HCT116 (cell line): ENCODE data around the gene SLC16A5.

Source experiments
- POLR2A ChIP-seq: IDR thresholded peaks from 2 replicates; pipeline ENCODE4 v1.7.0; 2011; ENCODE audit warnings: borderline replicate concordance; ENCODE audit not compliant: insufficient read depth, insufficient read length; ENCODE audit errors: extremely low read depth
- TF ChIP-seq, protein P1 (sequence below), 3 experiments: fragments of 200-600 bp in 1 of 3; sonication (generic) in 1 of 3; IDR thresholded peaks in 2 of 3; conservative IDR thresholded peaks in 1 of 3; 2 replicates each; pipeline ENCODE4 v1.5.1; 2012 to 2017; ENCODE audit warnings: low read depth in 2 of 3, low read length in 2 of 3, antibody characterized with exemption in 1 of 3, borderline replicate concordance in 1 of 3, control low read depth in 1 of 3, mild to moderate bottlenecking in 1 of 3, mixed read lengths in 1 of 3, mixed run types in 1 of 3, moderate library complexity in 1 of 3; ENCODE audit not compliant: insufficient read depth in 1 of 3

GRCh38 chr17:75124819-75125162 lies 37.0 kb downstream of the SLC16A5 start:
- TF ChIP-seq, protein P1, sequence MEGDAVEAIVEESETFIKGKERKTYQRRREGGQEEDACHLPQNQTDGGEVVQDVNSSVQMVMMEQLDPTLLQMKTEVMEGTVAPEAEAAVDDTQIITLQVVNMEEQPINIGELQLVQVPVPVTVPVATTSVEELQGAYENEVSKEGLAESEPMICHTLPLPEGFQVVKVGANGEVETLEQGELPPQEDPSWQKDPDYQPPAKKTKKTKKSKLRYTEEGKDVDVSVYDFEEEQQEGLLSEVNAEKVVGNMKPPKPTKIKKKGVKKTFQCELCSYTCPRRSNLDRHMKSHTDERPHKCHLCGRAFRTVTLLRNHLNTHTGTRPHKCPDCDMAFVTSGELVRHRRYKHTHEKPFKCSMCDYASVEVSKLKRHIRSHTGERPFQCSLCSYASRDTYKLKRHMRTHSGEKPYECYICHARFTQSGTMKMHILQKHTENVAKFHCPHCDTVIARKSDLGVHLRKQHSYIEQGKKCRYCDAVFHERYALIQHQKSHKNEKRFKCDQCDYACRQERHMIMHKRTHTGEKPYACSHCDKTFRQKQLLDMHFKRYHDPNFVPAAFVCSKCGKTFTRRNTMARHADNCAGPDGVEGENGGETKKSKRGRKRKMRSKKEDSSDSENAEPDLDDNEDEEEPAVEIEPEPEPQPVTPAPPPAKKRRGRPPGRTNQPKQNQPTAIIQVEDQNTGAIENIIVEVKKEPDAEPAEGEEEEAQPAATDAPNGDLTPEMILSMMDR (IDR thresholded peaks at IDR 0.05 in 2 of 3, conservative IDR thresholded peaks at IDR 0.05 in 1 of 3; ENCODE audit: borderline replicate concordance in 1 of 3, insufficient read depth in 1 of 3, low read depth in 2 of 3, low read length in 2 of 3) = no peak
- TF ChIP-seq POLR2A = no peak
